ENCODE measurements around the gene SLFN12.

- no peak for TF ChIP-seq CTCF (conservative IDR thresholded peaks at IDR 0.05; ENCODE audit: low read length)
- no peak for TF ChIP-seq EZH2phosphoT487 (IDR thresholded peaks at IDR 0.05; ENCODE audit: borderline replicate concordance, low read depth, low read length)
These were observed 4.1 kb downstream of the SLFN12 start for GRCh38 chr17:35428229-35428628.
